ENCODE results near the gene SH3BP5L.

GRCh38 chr1:248839168-248839555 is 13.4 kb upstream of the SH3BP5L start:
- TF ChIP-seq CTCF (IDR thresholded peaks at IDR 0.05): no peak
- no peak for TF ChIP-seq POLR2A (IDR thresholded peaks at IDR 0.05)

All from tibial nerve (tissue), 3 donors.